Activated CD4-positive, CD25-positive, alpha-beta regulatory T cell treated with anti-CD3 and anti-CD28 coated beads, Interleukin-2, amount 50 U/mL, for 24 hours (primary cell): ENCODE results near the gene TMEM255A.
"Not testable (repeated sequence)": the region's sequence is repeated elsewhere in the genome, so short reads cannot be mapped to it uniquely, and the experiment has no call there.

ENCODE experiments used
- ATAC-seq, 2 donors: fragments of 150-1000 bp; cut with Tn5 transposase; one replicate each; pipeline ENCODE4 v1.10.0; 2021; ENCODE audit warnings: mild to moderate bottlenecking in 1 of 2, moderate library complexity in 1 of 2

TMEM255A gene

GRCh38 chrX:120310861-120311726 lies at the start of gene TMEM255A:
Gene TMEM255A, minus strand, starts transcription at chrX:120311461. Its CDS starts 152 bp downstream, at chrX:120311309.
- no peak for ATAC-seq

GRCh38 chrX:120358737-120359456 lies 47.6 kb upstream of the TMEM255A start:
- peak; percentile 90 to 93 for ATAC-seq

GRCh38 chrX:120357186-120357585 lies 45.9 kb upstream of the TMEM255A start:
- no peak for ATAC-seq

- ATAC-seq = no peak
Measured at GRCh38 chrX:120356084-120356483, 44.8 kb upstream of the TMEM255A start.

- ATAC-seq = no peak
Measured at GRCh38 chrX:120350450-120351138, 39.3 kb upstream of the TMEM255A start.

- ATAC-seq = not testable (repeated sequence)
Measured at GRCh38 chrX:120344566-120344965, 33.3 kb upstream of the TMEM255A start.

- ATAC-seq = no peak
Measured at GRCh38 chrX:120336899-120337298, 25.6 kb upstream of the TMEM255A start.

GRCh38 chrX:120335289-120335688 lies 24.0 kb upstream of the TMEM255A start:
- ATAC-seq = no peak

GRCh38 chrX:120334603-120335002 lies 23.3 kb upstream of the TMEM255A start:
- no peak for ATAC-seq

GRCh38 chrX:120334151-120334550 lies 22.9 kb upstream of the TMEM255A start:
- no peak for ATAC-seq

GRCh38 chrX:120332394-120332793 lies 21.1 kb upstream of the TMEM255A start:
- no peak for ATAC-seq

GRCh38 chrX:120331116-120331515 lies 19.9 kb upstream of the TMEM255A start:
- ATAC-seq = no peak

- ATAC-seq = no peak
Measured at GRCh38 chrX:120321520-120322281, 10.4 kb upstream of the TMEM255A start.

GRCh38 chrX:120318411-120318810 lies 7.2 kb upstream of the TMEM255A start:
- ATAC-seq = no peak

GRCh38 chrX:120316587-120317283 lies 5.5 kb upstream of the TMEM255A start:
- ATAC-seq = peak; percentile 48 to 53

- ATAC-seq = no peak
Measured at GRCh38 chrX:120315776-120316175, 4.5 kb upstream of the TMEM255A start.

- ATAC-seq = no peak
Measured at GRCh38 chrX:120311727-120312063, 434 bp upstream of the TMEM255A start.

GRCh38 chrX:120309873-120310705 lies 1.2 kb downstream of the TMEM255A start:
- no peak for ATAC-seq

- peak; percentile 93 to 95 for ATAC-seq
Measured at GRCh38 chrX:120308959-120309872, 2.0 kb downstream of the TMEM255A start.

GRCh38 chrX:120308558-120308957 lies 2.7 kb downstream of the TMEM255A start:
- ATAC-seq = no peak
